Skin of body (tissue), 2 donors: ENCODE data around the gene SLC46A1. TPM values are rescaled to one million over a fixed set of nuclear protein-coding genes. Genes with fewer than 3 reads are reported as not detected.

Experiments used
- DNase-seq: peaks from one replicate; lab custom pipeline; 2025; lab: John Stamatoyannopoulos, UW
- total RNA-seq: library from RNA; depleted of rRNA; stranded (reverse); fragments of >200 nt; gene quantifications from one replicate; pipeline ENCODE4 v1.2.3, GENCODE V29; 2014

The SLC46A1 gene
- total RNA-seq, 1 donor from 2014 or later = 5.5 TPM

DNA sequence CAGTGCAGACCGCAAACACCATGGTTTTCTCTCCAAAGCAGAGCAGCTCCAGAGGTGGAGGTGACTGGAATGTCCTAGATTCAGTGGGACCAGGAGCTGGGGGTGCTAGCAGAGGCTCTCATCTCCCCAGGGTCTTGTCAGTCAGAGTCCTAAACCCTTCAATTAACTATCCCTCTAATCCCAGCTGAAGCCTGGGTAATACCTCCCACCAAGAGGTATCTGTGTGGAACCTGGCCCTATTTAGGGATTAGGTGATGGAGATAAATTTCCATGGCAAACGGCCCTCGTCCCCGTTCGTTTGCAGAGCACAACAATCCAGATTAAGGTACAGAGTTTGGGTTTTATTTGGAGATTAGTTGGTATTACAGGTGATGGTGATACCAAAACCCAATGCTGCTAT, 42.8 kb downstream of the SLC46A1 start:
- no peak for DNase-seq

DNA sequence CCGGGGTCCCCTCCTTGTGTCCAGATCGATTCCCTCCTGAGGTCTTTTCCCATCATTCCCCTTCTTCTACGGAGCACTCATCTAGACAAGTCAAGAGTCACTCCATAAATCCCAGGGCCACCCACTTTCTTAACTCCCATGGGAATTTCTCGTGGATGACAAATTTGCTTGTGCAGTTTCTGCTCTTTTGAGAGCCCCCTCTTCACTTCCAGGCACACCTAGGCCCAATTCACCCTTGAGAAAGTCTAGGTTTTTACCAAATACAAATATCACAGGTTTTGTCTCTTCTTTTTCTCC, 48.2 kb downstream of the SLC46A1 start:
- no peak for DNase-seq

DNA sequence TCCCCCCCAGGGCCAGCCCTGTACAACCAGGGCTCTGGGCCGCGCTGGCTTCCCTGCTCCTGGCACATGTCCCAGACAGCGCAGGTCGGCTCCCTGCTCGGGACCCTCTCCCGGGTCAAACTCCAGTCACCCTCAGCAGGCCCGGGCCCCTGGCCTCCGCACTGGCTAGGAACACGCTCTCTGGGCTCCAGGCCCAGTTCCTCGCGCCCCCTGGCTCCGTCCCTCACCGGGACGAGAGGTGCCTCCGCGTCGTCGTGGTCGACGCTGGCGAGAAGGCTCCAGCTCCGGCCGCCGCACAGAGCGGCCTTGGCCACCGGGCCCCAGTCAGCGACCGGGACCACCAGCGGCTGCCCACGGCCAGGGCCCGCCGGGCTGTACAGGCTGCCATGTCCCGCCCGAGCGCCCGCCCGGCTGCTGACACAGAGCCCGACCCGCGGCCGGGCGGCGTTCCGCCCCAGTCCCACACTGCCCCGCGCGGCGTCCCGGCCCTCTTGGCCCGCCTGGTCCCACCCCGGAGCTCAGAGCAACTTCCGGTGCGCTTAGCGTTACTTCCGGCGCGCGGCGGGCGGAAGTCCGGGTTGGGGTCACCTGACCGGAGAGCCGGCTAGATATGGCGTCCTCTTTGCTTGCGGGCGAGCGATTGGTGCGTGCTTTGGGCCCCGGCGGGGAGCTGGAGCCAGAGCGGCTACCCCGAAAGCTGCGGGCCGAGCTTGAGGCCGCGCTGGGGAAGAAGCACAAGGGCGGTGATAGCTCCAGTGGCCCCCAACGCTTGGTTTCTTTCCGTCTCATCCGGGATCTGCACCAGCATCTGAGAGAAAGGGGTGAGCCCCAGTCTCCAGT, 48.7 kb downstream of the SLC46A1 start, which contains the start of gene POLDIP2:
Gene POLDIP2 (minus strand): TSS at position 467 of the 840 bp plus-strand sequence. CDS start 79 bp downstream, at position 388.
- DNase-seq = peak; percentile 92

DNA sequence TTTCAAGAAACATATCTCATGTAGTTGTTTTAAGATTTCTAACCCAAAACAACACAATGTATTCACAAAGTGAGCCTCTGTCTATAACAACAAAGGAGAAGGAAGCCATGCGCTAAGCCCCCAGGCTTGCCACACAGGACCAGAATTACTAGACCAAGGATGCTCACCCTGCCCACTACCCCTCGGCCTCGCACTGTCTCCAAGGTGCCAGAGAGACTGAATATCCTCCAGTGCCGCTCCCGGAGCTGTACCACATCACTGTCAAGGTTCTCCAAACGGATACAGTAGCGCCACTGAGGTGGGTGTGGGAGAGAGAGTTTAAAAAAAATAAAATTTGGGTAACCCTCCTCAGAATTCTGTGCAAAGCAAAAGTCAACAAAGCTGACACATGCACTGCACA, 55.7 kb downstream of the SLC46A1 start:
- DNase-seq = no peak

DNA sequence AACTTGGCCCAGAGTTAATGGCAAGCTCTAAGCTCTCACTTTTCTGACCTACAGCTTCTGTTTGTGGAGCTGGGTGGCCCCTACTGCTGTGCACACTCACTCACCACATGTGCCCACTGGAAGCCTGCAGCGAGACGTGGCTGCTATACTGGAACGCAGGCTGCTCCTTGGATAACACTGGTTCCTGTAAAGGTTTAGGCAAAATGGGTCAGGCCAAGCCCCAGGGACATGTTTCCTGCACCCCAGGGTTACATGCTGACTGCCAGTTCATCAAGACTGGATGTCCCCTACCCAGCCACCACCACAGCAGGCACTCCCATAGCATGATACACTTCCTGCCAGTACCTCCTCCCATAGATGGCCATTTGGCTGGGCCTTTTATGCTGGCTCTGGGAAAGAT, 57.0 kb downstream of the SLC46A1 start:
- no peak for DNase-seq

DNA sequence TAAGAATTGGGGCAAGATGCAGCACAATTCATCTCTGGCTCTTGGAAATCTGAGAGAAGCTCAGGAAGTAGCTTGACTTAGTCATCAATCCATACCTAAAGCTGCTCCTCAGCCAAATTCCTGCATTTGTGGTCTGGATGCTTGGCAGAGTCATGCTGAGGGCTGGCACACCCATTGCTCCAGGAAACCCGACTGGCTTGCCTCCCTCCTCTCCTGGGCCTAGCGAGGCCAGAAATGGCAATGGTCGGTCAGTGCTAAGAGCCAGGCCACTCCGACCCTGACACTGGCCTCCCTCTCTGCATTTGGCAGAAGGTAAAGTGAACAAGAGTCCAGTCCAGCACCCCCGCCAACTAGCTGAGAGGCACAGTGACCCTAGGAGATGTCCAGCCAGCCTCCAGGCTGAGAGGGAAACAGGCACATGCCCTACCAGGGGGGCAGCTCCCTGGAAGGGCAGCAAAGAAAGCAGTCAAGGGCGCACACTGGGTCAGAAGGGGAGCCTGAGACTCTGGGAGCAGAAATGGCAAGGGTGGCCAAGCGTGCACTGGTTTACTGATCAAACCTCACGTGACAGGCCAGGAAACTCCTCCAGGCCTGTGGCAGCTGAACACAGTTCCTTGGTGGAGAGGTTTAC, 58.6 kb downstream of the SLC46A1 start:
- no peak for DNase-seq

DNA sequence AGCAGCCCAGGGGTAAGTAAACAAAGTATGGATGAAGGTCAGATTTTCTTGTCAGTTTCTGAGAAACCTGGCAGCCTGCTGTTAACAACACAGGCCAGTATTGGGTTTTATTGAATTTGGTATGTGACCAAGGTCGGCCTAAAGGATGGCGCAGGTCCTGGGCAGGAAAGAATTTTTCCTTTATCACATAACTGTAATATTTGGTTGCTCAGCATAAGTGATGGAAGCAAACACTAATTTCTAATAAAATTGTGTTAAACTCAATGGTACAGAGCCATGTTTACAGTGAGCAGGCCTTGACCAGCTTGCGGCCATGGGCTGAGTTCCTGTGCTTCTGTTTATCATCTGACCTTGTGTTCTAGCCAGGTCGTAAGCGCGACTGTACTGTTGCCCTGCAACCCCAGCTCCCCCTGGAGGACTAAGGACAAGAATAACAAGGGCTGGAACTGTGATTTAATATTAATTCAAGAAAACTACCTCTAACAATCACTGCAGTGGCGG, 59.2 kb downstream of the SLC46A1 start:
- DNase-seq = no peak

DNA sequence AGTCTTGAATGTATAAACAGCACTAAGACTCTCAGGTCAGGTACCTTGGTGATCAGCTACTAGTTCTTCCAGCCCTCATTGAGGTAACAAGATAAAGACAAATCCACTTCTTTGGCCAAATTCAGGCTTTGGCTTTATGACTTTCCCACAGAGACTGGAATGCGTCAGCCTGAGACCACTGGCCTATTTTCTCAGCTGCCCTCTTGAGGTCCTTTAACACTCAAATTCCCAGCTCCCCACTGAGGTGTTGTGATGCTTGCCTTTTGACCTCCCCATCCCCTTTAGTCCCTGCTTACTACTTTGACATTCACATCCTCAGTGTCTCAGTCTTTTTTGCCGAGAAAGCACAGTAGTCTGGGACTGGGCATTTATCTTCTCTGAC, 59.8 kb downstream of the SLC46A1 start:
- no peak for DNase-seq

DNA sequence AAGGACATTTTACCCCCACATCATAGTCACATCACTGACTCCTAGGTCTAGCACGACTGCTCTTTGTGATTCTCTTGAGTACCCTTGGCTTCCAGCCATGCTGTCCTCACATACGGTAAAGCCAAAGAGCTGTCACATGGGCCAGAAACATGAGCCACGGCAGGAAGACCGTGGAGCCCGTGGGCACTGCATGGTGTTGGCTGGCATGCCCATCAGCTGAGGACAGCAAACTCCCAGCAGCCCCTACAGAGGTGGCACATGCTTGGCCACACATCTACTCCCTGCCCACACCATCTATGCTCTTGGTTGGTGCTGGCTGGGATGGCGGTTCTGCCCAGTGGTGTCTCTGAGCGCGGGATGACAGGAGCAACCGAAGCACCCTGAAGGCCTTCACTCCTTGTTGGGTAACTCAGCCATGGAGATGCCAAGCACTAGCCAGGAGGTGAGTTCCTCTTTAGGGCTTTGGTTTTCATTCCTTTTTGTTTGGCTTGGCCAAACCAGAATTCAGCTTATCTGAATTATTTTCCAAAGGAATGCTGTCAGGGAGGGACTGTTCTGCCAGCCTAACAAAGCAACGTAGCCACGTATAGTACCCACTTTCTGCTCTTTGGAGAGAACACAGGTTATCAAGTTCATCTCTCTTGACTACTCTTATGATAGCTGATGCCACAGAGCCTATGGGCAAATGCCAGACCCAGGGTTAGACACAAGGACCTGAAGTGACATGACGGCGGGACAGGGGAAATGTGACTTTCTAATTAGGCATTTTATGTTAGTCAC, 60.4 kb downstream of the SLC46A1 start:
- DNase-seq = no peak

Other genes starting within 250 kb of the SLC46A1 start
- gene TMEM97, start 87.0 kb downstream of the SLC46A1 start, total RNA-seq = 24.3 TPM
- 41.8 TPM for gene IFT20, start 70.7 kb downstream of the SLC46A1 start, total RNA-seq
- 19.0 TPM for gene TNFAIP1, start 70.5 kb downstream of the SLC46A1 start, total RNA-seq
- gene POLDIP2, start 48.7 kb downstream of the SLC46A1 start, total RNA-seq = 29.6 TPM
- not detected for gene SEBOX, start 41.0 kb downstream of the SLC46A1 start, total RNA-seq
- gene VTN, start 35.9 kb downstream of the SLC46A1 start, total RNA-seq = 0.20 TPM
- gene SARM1, start 34.5 kb downstream of the SLC46A1 start, total RNA-seq = 3.6 TPM
- gene SLC13A2, start 67.4 kb upstream of the SLC46A1 start, total RNA-seq = 0.20 TPM
- 3.0 TPM for gene FOXN1, start 100.1 kb upstream of the SLC46A1 start, total RNA-seq
- 18.8 TPM for gene UNC119, start 146.4 kb upstream of the SLC46A1 start, total RNA-seq
- 19.3 TPM for gene PIGS, start 165.3 kb upstream of the SLC46A1 start, total RNA-seq
- gene ALDOC, start 170.7 kb upstream of the SLC46A1 start, total RNA-seq = 15.4 TPM
- gene SPAG5, start 192.8 kb upstream of the SLC46A1 start, total RNA-seq = 18.2 TPM
- gene RSKR, start 208.0 kb upstream of the SLC46A1 start, total RNA-seq = 13.9 TPM
- 89.7 TPM for gene BLTP2, start 238.9 kb upstream of the SLC46A1 start, total RNA-seq